ENCODE results near the gene PLA2G4E.

DNA sequence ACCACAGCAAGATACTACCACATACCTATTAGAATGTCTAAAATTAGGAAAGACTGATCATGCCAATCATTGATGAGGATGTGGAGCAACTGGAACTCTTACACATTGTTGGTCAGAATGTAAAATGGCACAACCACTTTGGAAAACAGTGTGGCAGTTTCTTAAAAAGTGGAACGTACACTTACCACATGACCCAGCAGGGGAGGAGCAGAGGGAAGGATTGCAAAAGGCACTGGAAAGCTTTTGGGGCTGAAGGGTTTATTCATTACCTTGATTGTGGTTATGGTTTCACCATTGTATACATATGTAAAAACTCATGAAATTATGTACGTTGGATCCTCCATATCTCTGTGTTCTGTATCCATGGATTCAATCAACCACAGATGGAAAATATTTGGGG, 45.2 kb downstream of the PLA2G4E start:
- TF ChIP-seq EZH2 (IDR thresholded peaks at IDR 0.05; ENCODE audit: low read depth), result no peak
- TF ChIP-seq, protein P1, sequence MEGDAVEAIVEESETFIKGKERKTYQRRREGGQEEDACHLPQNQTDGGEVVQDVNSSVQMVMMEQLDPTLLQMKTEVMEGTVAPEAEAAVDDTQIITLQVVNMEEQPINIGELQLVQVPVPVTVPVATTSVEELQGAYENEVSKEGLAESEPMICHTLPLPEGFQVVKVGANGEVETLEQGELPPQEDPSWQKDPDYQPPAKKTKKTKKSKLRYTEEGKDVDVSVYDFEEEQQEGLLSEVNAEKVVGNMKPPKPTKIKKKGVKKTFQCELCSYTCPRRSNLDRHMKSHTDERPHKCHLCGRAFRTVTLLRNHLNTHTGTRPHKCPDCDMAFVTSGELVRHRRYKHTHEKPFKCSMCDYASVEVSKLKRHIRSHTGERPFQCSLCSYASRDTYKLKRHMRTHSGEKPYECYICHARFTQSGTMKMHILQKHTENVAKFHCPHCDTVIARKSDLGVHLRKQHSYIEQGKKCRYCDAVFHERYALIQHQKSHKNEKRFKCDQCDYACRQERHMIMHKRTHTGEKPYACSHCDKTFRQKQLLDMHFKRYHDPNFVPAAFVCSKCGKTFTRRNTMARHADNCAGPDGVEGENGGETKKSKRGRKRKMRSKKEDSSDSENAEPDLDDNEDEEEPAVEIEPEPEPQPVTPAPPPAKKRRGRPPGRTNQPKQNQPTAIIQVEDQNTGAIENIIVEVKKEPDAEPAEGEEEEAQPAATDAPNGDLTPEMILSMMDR (conservative IDR thresholded peaks at IDR 0.05), result no peak

All from PC-9 (cell line).